Raji (cell line): ENCODE data around the gene ITSN1.
A peak's percentile ranks its signal among the peaks of the same experiment; 100 is the strongest.

ENCODE experiments used
- POLR2A ChIP-seq: IDR thresholded peaks from 2 replicates; pipeline ENCODE4 v1.6.1; 2011; ENCODE audit warnings: low read depth, low read length, control low read depth; ENCODE audit not compliant: insufficient read depth

ITSN1 gene

GRCh38 chr21:33642027-33642895 is at the start of gene ITSN1:
Gene ITSN1 (plus strand): TSS chr21:33642501. CDS start chr21:33718829, 76,328 bp downstream.
- TF ChIP-seq POLR2A: peak; percentile 82

- TF ChIP-seq POLR2A: no peak
Measured at GRCh38 chr21:33598051-33598450, 44.2 kb upstream of the ITSN1 start.

GRCh38 chr21:33608559-33608958 is 33.7 kb upstream of the ITSN1 start:
- no peak for TF ChIP-seq POLR2A

- TF ChIP-seq POLR2A: no peak
Measured at GRCh38 chr21:33611006-33611744, 31.1 kb upstream of the ITSN1 start.

GRCh38 chr21:33618407-33618806 is 23.9 kb upstream of the ITSN1 start:
- no peak for TF ChIP-seq POLR2A

- no peak for TF ChIP-seq POLR2A
Measured at GRCh38 chr21:33619726-33620125, 22.6 kb upstream of the ITSN1 start.

- no peak for TF ChIP-seq POLR2A
Measured at GRCh38 chr21:33622253-33622652, 20.0 kb upstream of the ITSN1 start.

GRCh38 chr21:33634254-33634653 is 8.0 kb upstream of the ITSN1 start:
- no peak for TF ChIP-seq POLR2A

GRCh38 chr21:33640697-33641351 is 1.5 kb upstream of the ITSN1 start:
- TF ChIP-seq POLR2A: no peak

GRCh38 chr21:33641352-33642026 is 812 bp upstream of the ITSN1 start, which contains the start of gene CRYZL1:
Gene CRYZL1 (minus strand): TSS chr21:33641741. CDS start chr21:33631551, 10,190 bp downstream.
- TF ChIP-seq POLR2A: peak; percentile 91

- no peak for TF ChIP-seq POLR2A
Measured at GRCh38 chr21:33642896-33643657, 776 bp downstream of the ITSN1 start.

GRCh38 chr21:33643658-33644311 is 1.5 kb downstream of the ITSN1 start:
- no peak for TF ChIP-seq POLR2A

- TF ChIP-seq POLR2A: no peak
Measured at GRCh38 chr21:33644383-33645074, 2.2 kb downstream of the ITSN1 start.
